ENCODE data around the gene KRTAP5-10. TPM values are rescaled to one million over a fixed set of nuclear protein-coding genes. Genes with fewer than 3 reads are reported as not detected.
"Not testable (repeated sequence)": the region's sequence is repeated elsewhere in the genome, so short reads cannot be mapped to it uniquely, and the experiment has no call there.

Gene KRTAP5-10
- total and polyA plus RNA-seq, 2 donors from 2014 or later, result not detected

GRCh38 chr11:71525188-71525937 is 40.0 kb upstream of the KRTAP5-10 start:
- DNase-seq, result no peak
- no peak overlapping the region for H3K27ac ChIP-seq (ENCODE audit: low read depth in 2 of 2, low read length in 2 of 2)
- no peak overlapping the region for H3K4me3 ChIP-seq (ENCODE audit: low read length in 3 of 3)
- intact Hi-C loops (cut with DNase I), result no loop called here
- H3K36me3 ChIP-seq (ENCODE audit: control insufficient read depth in 2 of 3, insufficient read depth in 3 of 3, low read length in 3 of 3), result no peaks in the 10 kb centered on the region
- no peak for FAIRE-seq
- TF ChIP-seq CTCF (IDR thresholded peaks at IDR 0.05; ENCODE audit: borderline replicate concordance, extremely low read depth, insufficient read depth), result no peak
- no peaks in the 10 kb centered on the region for H3K9me3 ChIP-seq (ENCODE audit: control insufficient read depth in 2 of 3, insufficient read depth in 1 of 3, low read length in 3 of 3)
- no peaks in the 10 kb centered on the region for H3K27me3 ChIP-seq (ENCODE audit: control insufficient read depth, insufficient read depth, low read length)
- H3K4me1 ChIP-seq (ENCODE audit: control insufficient read depth in 2 of 3, insufficient read depth in 2 of 3, low read depth in 1 of 3, low read length in 3 of 3), result no peaks in the 10 kb centered on the region
- H3K9ac ChIP-seq (ENCODE audit: low read length in 3 of 3), result no peak overlapping the region

DNA sequence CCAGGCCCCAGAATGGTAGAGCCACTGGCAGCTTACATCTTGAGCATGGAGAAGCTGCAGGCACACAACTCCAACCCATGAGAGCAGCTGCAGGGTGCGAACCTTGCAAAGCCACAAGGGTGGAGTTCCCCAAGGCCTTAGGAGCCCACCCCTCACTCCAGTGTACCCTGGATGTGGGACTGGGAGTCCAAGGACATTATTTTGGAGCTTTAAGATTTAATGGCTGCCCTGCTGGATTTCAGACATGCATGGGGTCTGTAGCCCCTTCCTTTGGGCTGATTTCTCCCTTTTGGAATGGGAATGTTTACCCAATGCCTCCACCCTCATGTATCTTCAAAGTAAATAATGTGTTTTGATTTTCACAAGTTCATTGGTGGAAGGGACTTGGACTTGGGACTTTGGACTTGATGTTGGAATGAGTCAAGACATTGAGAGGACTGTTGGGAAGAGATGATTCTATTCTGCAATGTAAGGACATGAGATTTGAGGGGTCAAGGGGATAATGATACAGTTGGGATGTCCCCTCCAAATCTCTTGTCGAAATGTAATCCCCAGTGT is 39.3 kb upstream of the KRTAP5-10 start:
- Histone ChIP-seq H3K36me3 (ENCODE audit: control insufficient read depth in 2 of 3, insufficient read depth in 3 of 3, low read length in 3 of 3) (no peaks in the 10 kb centered on the region), H3K4me1 (ENCODE audit: control insufficient read depth in 2 of 3, insufficient read depth in 2 of 3, low read depth in 1 of 3, low read length in 3 of 3) (no peaks in the 10 kb centered on the region), H3K4me3 (ENCODE audit: low read length in 3 of 3) (no peak overlapping the region), H3K9ac (ENCODE audit: low read length in 3 of 3) (no peak overlapping the region), H3K27me3 (ENCODE audit: control insufficient read depth, insufficient read depth, low read length) (no peaks in the 10 kb centered on the region), H3K9me3 (ENCODE audit: control insufficient read depth in 2 of 3, insufficient read depth in 1 of 3, low read length in 3 of 3) (no peaks in the 10 kb centered on the region), H3K27ac (ENCODE audit: low read depth in 2 of 2, low read length in 2 of 2) (no peak overlapping the region)
- TF ChIP-seq CTCF (IDR thresholded peaks at IDR 0.05; ENCODE audit: borderline replicate concordance, extremely low read depth, insufficient read depth), result no peak
- DNase-seq, result no peak
- intact Hi-C loops (cut with DNase I), result no loop called here
- FAIRE-seq, result no peak

DNA sequence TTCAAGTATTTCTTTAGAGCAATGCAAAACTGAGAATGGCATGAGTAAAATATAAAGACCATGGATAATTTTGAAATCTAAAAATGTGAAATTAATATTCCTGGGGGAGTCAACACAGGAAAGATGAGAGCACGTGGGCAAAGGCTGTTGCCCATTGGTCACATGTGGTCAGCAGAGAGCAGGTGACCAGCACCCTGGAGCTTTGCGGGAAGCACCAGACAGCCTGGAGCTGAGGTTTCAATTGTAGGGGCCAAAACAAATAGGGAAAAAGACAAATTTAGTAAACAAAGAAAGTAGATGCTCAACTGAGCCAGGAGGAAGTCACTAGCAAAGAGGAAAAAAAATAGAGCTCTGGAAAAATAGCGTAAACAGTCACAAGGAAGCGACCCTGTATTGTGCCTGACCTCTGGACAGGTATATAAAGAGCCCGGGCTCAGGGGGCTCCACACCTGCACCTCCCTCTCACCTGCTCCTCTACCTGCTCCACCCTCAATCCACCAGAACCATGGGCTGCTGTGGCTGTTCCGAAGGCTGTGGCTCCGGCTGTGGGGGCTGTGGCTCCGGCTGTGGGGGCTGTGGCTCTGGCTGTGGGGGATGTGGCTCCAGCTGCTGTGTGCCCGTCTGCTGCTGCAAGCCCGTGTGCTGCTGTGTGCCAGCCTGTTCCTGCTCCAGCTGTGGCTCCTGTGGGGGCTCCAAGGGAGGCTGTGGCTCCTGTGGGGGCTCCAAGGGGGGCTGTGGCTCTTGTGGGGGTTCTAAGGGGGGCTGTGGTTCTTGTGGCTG is 38.4 kb upstream of the KRTAP5-10 start, which contains the start of gene KRTAP5-7:
Gene KRTAP5-7 (plus strand): TSS at position 472 of the 780 bp plus-strand sequence. CDS start 34 bp downstream, at position 506.
- FAIRE-seq; intact Hi-C loops (cut with DNase I); DNase-seq: not testable (repeated sequence)

More for the DNA sequence above, 38.4 kb upstream of the KRTAP5-10 start, which contains the start of gene KRTAP5-7:
- not testable (repeated sequence) for H3K4me1 ChIP-seq (ENCODE audit: control insufficient read depth in 2 of 3, insufficient read depth in 2 of 3, low read depth in 1 of 3, low read length in 3 of 3); H3K4me3 ChIP-seq (ENCODE audit: low read length in 3 of 3); H3K27me3 ChIP-seq (ENCODE audit: control insufficient read depth, insufficient read depth, low read length); H3K9ac ChIP-seq (ENCODE audit: low read length in 3 of 3); H3K27ac ChIP-seq (ENCODE audit: low read depth in 2 of 2, low read length in 2 of 2); H3K36me3 ChIP-seq (ENCODE audit: control insufficient read depth in 2 of 3, insufficient read depth in 3 of 3, low read length in 3 of 3); H3K9me3 ChIP-seq (ENCODE audit: control insufficient read depth in 2 of 3, insufficient read depth in 1 of 3, low read length in 3 of 3)
